ENCODE measurements around the gene PPP1R3G. TPM values are rescaled to one million over a fixed set of nuclear protein-coding genes. Genes with fewer than 3 reads are reported as not detected.
A peak's percentile ranks its signal among the peaks of the same experiment; 100 is the strongest.
"Not testable (repeated sequence)": the region's sequence is repeated elsewhere in the genome, so short reads cannot be mapped to it uniquely, and the experiment has no call there.

PPP1R3G gene
- total and polyA plus RNA-seq, 12 donors: 3.8 to 12.2 (median 8.0) TPM

GRCh38 chr6:5055118-5055517, 30.0 kb upstream of the PPP1R3G start:
- ATAC-seq: no peak
- peaks cover 0 to 22% (median 11%) of the 10 kb centered on the region in 11 donors for H3K9me3 ChIP-seq
- no peak for DNase-seq
- intact Hi-C loops (cut with DNase I): loop anchor here in 4 of 10 donors (10.0 kb wide), 4 partner anchors 60 to 350 kb away; no protein-coding TSS in a partner anchor
- no peaks in the 10 kb centered on the region for H3K27me3 ChIP-seq
- 93 to 96% methylated on average over 4 of the region's 4 CpGs for WGBS, 2 donors
- no peak for TF ChIP-seq CTCF (IDR thresholded peaks at IDR 0.05)
- H3K4me3 ChIP-seq: no peak overlapping the region
- H3K27ac ChIP-seq: no peak overlapping the region
- peaks cover 0 to 10% (median 0%) of the 10 kb centered on the region in 9 donors for H3K4me1 ChIP-seq
- H3K36me3 ChIP-seq: no peaks in the 10 kb centered on the region

- intact Hi-C loops (cut with DNase I): loop anchor here in 4 of 10 donors (10.0 kb wide), 4 partner anchors 57 to 347 kb away; no protein-coding TSS in a partner anchor
- WGBS, 2 donors: 72 to 88% methylated on average over 8 of the region's 8 CpGs
- Histone ChIP-seq H3K4me1 (peaks cover 0 to 4% (median 0%) of the 10 kb centered on the region in 9 donors), H3K27me3 (no peaks in the 10 kb centered on the region), H3K36me3 (no peaks in the 10 kb centered on the region), H3K9me3 (no peaks in the 10 kb centered on the region), H3K27ac (no peak overlapping the region), H3K4me3 (no peak overlapping the region)
- ATAC-seq (peak in 3 of 8 donors; percentile 27 to 53 (median 44)), DNase-seq (no peak)
- no peak for TF ChIP-seq CTCF (IDR thresholded peaks at IDR 0.05)
These were observed 26.9 kb upstream of the PPP1R3G start for GRCh38 chr6:5058254-5058653.

GRCh38 chr6:5059036-5059896, 25.9 kb upstream of the PPP1R3G start:
- Histone ChIP-seq H3K27me3 (no peaks in the 10 kb centered on the region), H3K9me3 (no peaks in the 10 kb centered on the region), H3K4me3 (no peak overlapping the region), H3K36me3 (no peaks in the 10 kb centered on the region), H3K4me1 (no peaks in the 10 kb centered on the region), H3K27ac (no peak overlapping the region)
- 93 to 94% methylated on average over 11 of the region's 11 CpGs for WGBS, 2 donors
- no peak for DNase-seq
- no peak for ATAC-seq
- intact Hi-C loops (cut with DNase I): loop anchor here in 4 of 10 donors (10.0 kb wide), 4 partner anchors 56 to 346 kb away; no protein-coding TSS in a partner anchor
- no peak for TF ChIP-seq CTCF (IDR thresholded peaks at IDR 0.05)

- not testable (repeated sequence) for H3K27me3 ChIP-seq, ATAC-seq, H3K4me1 ChIP-seq, H3K36me3 ChIP-seq, DNase-seq, H3K9me3 ChIP-seq, H3K27ac ChIP-seq, H3K4me3 ChIP-seq
- WGBS, 2 donors: 95 to 96% methylated on average over 9 of the region's 9 CpGs
- intact Hi-C loops (cut with DNase I): loop anchor here in 1 of 10 donors (10.0 kb wide), 1 partner anchor 334 kb away; no protein-coding TSS in a partner anchor
These were observed 24.7 kb upstream of the PPP1R3G start for GRCh38 chr6:5060439-5060838.

Data from heart right ventricle (tissue), 16 donors.